Fibroblast of lung (primary cell): ENCODE measurements around the gene ZNF587. TPM values are rescaled to one million over a fixed set of nuclear protein-coding genes. Genes with fewer than 3 reads are reported as not detected.

Experiments used
- DNase-seq, 2 donors: peaks; one replicate each; pipeline versions ENCODE4 v3.0.0 to v3.0.0-alpha.2; 2010; ENCODE audit warnings: low read depth in 2 of 2
- H2AFZ ChIP-seq: 2 replicates; pipeline ENCODE4 v1.5.1; 2012; ENCODE audit warnings: low read length, control low read depth, inconsistent platforms
- H3K27ac ChIP-seq: 2 replicates; pipeline ENCODE4 v1.5.1; 2011; ENCODE audit warnings: low read length, control low read depth; ENCODE audit not compliant: insufficient read depth
- H3K27me3 ChIP-seq: 2 replicates; pipeline ENCODE4 v1.5.1; 2011; ENCODE audit warnings: mild to moderate bottlenecking, low read length; ENCODE audit not compliant: control insufficient read depth, insufficient read depth
- H3K36me3 ChIP-seq: 2 replicates; pipeline ENCODE4 v1.5.1; 2011; ENCODE audit warnings: low read length; ENCODE audit not compliant: control insufficient read depth, insufficient read depth
- H3K4me1 ChIP-seq: 2 replicates; pipeline ENCODE4 v1.5.1; 2011; ENCODE audit warnings: low read length; ENCODE audit not compliant: control insufficient read depth, insufficient read depth; ENCODE audit errors: extremely low read depth
- H3K4me2 ChIP-seq: 2 replicates; pipeline ENCODE4 v1.5.1; 2011; ENCODE audit warnings: low read length, control low read depth; ENCODE audit not compliant: insufficient read depth; ENCODE audit errors: extremely low read depth
- H3K4me3 ChIP-seq, 4 experiments: fragments of 200-600 bp in 1 of 4; sonication (generic) in 1 of 4; replicated peaks in 1 of 4; 2 replicates each; pipeline ENCODE4 v1.5.1; 2011 to 2016; ENCODE audit warnings: low read length in 4 of 4, low read depth in 3 of 4, mild to moderate bottlenecking in 3 of 4, control low read depth in 2 of 4, inconsistent platforms in 1 of 4, mixed read lengths in 1 of 4; ENCODE audit not compliant: insufficient read depth in 1 of 4; ENCODE audit errors: control extremely low read depth in 1 of 4
- H3K79me2 ChIP-seq: 2 replicates; pipeline ENCODE4 v1.5.1; 2012; ENCODE audit warnings: mild to moderate bottlenecking, low read length, inconsistent platforms; ENCODE audit not compliant: control insufficient read depth, insufficient read depth
- H3K9ac ChIP-seq: 2 replicates; pipeline ENCODE4 v1.5.1; 2011; ENCODE audit warnings: mild to moderate bottlenecking, low read length, control low read depth; ENCODE audit not compliant: insufficient read depth
- H3K9me3 ChIP-seq: 2 replicates; pipeline ENCODE4 v1.5.1; 2012; ENCODE audit warnings: low read depth, low read length; ENCODE audit not compliant: control insufficient read depth, insufficient read depth
- H4K20me1 ChIP-seq: 2 replicates; pipeline ENCODE4 v1.5.1; 2011; ENCODE audit warnings: low read length; ENCODE audit not compliant: control insufficient read depth, insufficient read depth; ENCODE audit errors: extremely low read depth
- EZH2 ChIP-seq: IDR thresholded peaks from 2 replicates; pipeline ENCODE4 v1.5.1; 2012; ENCODE audit warnings: low read length, control low read depth, mild to moderate bottlenecking; ENCODE audit errors: missing control alignments
- polyA plus RNA-seq, 2 donors: library from polyadenylated mRNA; depleted of rRNA in 1 of 2; stranded (reverse) in 1 of 2; unstranded in 1 of 2; fragments of >200 nt; gene quantifications; 2 replicates each; pipeline ENCODE4 v1.2.1, GENCODE V29; 2011 to 2012; ENCODE audit warnings: missing spikeins in 1 of 2
- total RNA-seq: library from RNA; depleted of rRNA; stranded (reverse); fragments of >200 nt; gene quantifications from 2 replicates; pipeline ENCODE4 v1.2.1, GENCODE V29; 2014
- TF ChIP-seq, protein P1 (sequence below), 2 donors: IDR thresholded peaks in 1 of 2; conservative IDR thresholded peaks in 1 of 2; 1 replicate in 1 of 2; 2 replicates in 1 of 2; pipeline ENCODE4 v1.5.1; 2011 to 2012; ENCODE audit warnings: low read length in 2 of 2, control low read depth in 1 of 2, inconsistent platforms in 1 of 2, low read depth in 1 of 2, mild to moderate bottlenecking in 1 of 2

ZNF587 gene
- total and polyA plus RNA-seq, 2 donors (not counting 1 experiment from before 2014, with no cell fraction given), result 8.8 to 23.6 TPM

DNA sequence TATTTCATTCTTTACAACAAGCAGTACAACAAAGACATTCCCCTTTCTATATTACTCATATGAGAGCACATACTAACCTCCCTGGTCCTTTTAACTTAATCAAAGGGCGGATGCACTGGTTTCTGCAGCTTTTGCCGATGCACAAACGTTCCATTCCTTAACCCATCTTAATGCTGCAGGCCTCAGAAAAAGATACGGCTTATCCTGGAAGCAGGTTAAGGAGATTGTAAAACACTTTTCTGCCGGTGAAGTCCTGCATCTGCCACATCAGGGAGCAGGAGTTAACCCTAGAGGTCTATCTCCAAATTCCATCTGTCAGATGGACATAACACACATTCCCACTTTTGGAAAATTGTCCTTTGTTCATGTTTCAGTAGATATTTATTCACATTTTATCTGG is 50.7 kb downstream of the ZNF587 start:
- Histone ChIP-seq H3K27me3 (no peaks in the 10 kb centered on the region), H3K9ac (no peak overlapping the region), H4K20me1 (no peaks in the 10 kb centered on the region), H3K36me3 (no peaks in the 10 kb centered on the region), H3K4me2 (no peak overlapping the region), H3K9me3 (no peaks in the 10 kb centered on the region), H3K4me1 (no peaks in the 10 kb centered on the region), H3K4me3 (no peak overlapping the region), H3K27ac (no peak overlapping the region), H3K79me2 (no peaks in the 10 kb centered on the region), H2AFZ (no peak overlapping the region)
- no peak for TF ChIP-seq EZH2
- TF ChIP-seq, protein P1, sequence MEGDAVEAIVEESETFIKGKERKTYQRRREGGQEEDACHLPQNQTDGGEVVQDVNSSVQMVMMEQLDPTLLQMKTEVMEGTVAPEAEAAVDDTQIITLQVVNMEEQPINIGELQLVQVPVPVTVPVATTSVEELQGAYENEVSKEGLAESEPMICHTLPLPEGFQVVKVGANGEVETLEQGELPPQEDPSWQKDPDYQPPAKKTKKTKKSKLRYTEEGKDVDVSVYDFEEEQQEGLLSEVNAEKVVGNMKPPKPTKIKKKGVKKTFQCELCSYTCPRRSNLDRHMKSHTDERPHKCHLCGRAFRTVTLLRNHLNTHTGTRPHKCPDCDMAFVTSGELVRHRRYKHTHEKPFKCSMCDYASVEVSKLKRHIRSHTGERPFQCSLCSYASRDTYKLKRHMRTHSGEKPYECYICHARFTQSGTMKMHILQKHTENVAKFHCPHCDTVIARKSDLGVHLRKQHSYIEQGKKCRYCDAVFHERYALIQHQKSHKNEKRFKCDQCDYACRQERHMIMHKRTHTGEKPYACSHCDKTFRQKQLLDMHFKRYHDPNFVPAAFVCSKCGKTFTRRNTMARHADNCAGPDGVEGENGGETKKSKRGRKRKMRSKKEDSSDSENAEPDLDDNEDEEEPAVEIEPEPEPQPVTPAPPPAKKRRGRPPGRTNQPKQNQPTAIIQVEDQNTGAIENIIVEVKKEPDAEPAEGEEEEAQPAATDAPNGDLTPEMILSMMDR (conservative IDR thresholded peaks at IDR 0.05 in 1 of 2, IDR thresholded peaks at IDR 0.05 in 1 of 2; ENCODE audit: low read depth in 1 of 2, low read length in 2 of 2), result no peak
- no peak for DNase-seq

DNA sequence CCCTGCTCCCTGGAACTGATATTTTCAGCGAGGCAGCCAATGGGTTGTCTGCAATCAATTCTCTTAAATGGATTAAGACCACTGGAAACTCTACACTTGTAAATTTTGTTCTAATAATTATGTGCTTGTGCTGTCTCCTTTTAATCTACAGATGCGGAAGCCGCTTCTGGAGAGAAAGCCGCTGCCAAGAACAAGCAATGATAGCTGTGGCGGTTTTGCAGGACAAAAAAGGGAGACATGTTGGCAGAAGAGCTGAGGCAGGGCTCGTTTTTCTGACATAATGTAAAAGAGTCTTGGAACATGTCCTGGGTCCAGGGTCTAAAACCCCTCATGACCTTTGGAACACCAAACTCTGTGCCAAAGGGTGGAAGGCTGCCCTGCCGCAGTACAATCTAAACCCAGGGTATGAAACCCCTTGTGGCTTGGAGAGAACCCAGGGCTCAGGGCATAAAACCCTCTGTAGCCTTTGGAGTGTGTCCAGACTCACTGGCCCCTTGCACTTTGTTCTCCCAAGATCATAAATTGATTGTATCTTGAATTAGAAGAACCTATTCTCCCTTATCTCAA is 54.0 kb downstream of the ZNF587 start:
- H2AFZ ChIP-seq, result no peak overlapping the region
- no peaks in the 10 kb centered on the region for H3K36me3 ChIP-seq
- TF ChIP-seq EZH2, result no peak
- TF ChIP-seq, protein P1 (conservative IDR thresholded peaks at IDR 0.05 in 1 of 2, IDR thresholded peaks at IDR 0.05 in 1 of 2; ENCODE audit: low read depth in 1 of 2, low read length in 2 of 2), result no peak
- no peak for DNase-seq
- H3K27ac ChIP-seq, result no peak overlapping the region
- H3K4me3 ChIP-seq, result no peak overlapping the region
- H3K4me2 ChIP-seq, result no peak overlapping the region
- H3K4me1 ChIP-seq, result no peaks in the 10 kb centered on the region
- H3K27me3 ChIP-seq, result no peaks in the 10 kb centered on the region
- H3K79me2 ChIP-seq, result no peaks in the 10 kb centered on the region
- H3K9ac ChIP-seq, result no peak overlapping the region
- H3K9me3 ChIP-seq, result no peaks in the 10 kb centered on the region
- H4K20me1 ChIP-seq, result no peaks in the 10 kb centered on the region

DNA sequence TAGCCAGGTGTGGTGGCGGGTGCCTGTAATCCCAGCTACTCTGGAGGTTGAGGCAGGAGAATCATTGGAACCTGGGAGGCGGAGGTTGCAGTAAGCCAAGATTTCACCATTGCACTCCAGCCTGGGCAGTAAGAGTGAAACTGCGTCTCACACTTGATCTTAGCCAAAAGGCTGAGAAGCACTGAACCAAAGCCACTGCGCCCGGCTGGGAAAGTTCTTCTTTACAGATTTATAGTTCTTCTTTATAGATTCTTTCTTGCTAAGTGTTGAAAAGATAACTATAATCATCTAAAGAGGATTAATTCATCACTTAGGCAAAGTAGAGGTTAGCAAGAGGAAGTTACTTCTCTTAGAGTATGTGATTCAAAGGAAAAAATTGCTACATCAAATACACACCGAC is 55.6 kb downstream of the ZNF587 start:
- DNase-seq, result no peak
- no peaks in the 10 kb centered on the region for H3K4me1 ChIP-seq
- no peak overlapping the region for H2AFZ ChIP-seq
- no peak overlapping the region for H3K4me3 ChIP-seq
- no peak overlapping the region for H3K27ac ChIP-seq
- H3K27me3 ChIP-seq, result no peaks in the 10 kb centered on the region
- no peak overlapping the region for H3K4me2 ChIP-seq
- no peak overlapping the region for H3K9ac ChIP-seq
- H3K79me2 ChIP-seq, result no peaks in the 10 kb centered on the region
- TF ChIP-seq EZH2, result no peak
- TF ChIP-seq, protein P1 (conservative IDR thresholded peaks at IDR 0.05 in 1 of 2, IDR thresholded peaks at IDR 0.05 in 1 of 2; ENCODE audit: low read depth in 1 of 2, low read length in 2 of 2), result no peak
- H3K36me3 ChIP-seq, result no peaks in the 10 kb centered on the region
- no peaks in the 10 kb centered on the region for H3K9me3 ChIP-seq
- no peaks in the 10 kb centered on the region for H4K20me1 ChIP-seq
